Esophagus muscularis mucosa (tissue), 4 donors: ENCODE results near the gene CBFB. TPM values are rescaled to one million over a fixed set of nuclear protein-coding genes. Genes with fewer than 3 reads are reported as not detected.

ENCODE experiments used
- DNase-seq: peaks from one replicate; pipeline ENCODE4 v3.0.0-alpha.2; 2017; ENCODE audit errors: extremely low spot score
- H3K27ac ChIP-seq, 4 donors: fragments of 200-600 bp; sonication (generic); replicated peaks in 1 of 4; 1 replicate in 3 of 4; 2 replicates in 1 of 4; pipeline ENCODE4 v1.5.1; 2016 to 2019; ENCODE audit warnings: mild to moderate bottlenecking in 1 of 4
- H3K27me3 ChIP-seq, 4 donors: fragments of 200-600 bp; sonication (generic); one replicate each; pipeline versions ENCODE4 v1.5.1 to v1.6.0; 2016 to 2019
- H3K36me3 ChIP-seq, 4 donors: fragments of 200-600 bp; sonication (generic); one replicate each; pipeline ENCODE4 v1.5.1; 2016 to 2019
- H3K4me1 ChIP-seq, 4 donors: fragments of 200-600 bp; sonication (generic); one replicate each; pipeline ENCODE4 v1.5.1; 2016 to 2019
- H3K4me3 ChIP-seq, 4 donors: fragments of 200-600 bp; sonication (generic); 1 replicate in 2 of 4; 2 replicates in 2 of 4; pipeline ENCODE4 v1.5.1; 2016 to 2019; ENCODE audit warnings: mild to moderate bottlenecking in 4 of 4, moderate library complexity in 1 of 4
- H3K9me3 ChIP-seq, 4 donors: fragments of 200-600 bp; sonication (generic); 1 replicate in 3 of 4; 2 replicates in 1 of 4; pipeline ENCODE4 v1.5.1; 2016 to 2019
- CTCF ChIP-seq, 3 experiments: fragments of 200-600 bp in 2 of 3; fragments of 450-650 bp in 1 of 3; sonication (generic) in 2 of 3; IDR thresholded peaks; one replicate each; pipeline ENCODE4 v1.5.1; 2017 to 2019; ENCODE audit warnings: antibody characterized with exemption in 3 of 3, mild to moderate bottlenecking in 2 of 3, moderate library complexity in 1 of 3
- EP300 ChIP-seq: sonication (generic); formaldehyde crosslinking; IDR thresholded peaks from one replicate; pipeline ENCODE4 v1.6.1; 2017; ENCODE audit warnings: antibody characterized with exemption
- POLR2A ChIP-seq: fragments of 450-650 bp; IDR thresholded peaks from one replicate; pipeline ENCODE4 v1.6.1; 2017; ENCODE audit warnings: antibody characterized with exemption, moderate library complexity, mild to moderate bottlenecking, low read depth
- POLR2AphosphoS5 ChIP-seq, 2 donors: sonication (generic); formaldehyde crosslinking; IDR thresholded peaks; one replicate each; pipeline ENCODE4 v1.6.1; 2017; ENCODE audit warnings: antibody characterized with exemption in 2 of 2
- WGBS: methylation state at CpG from one replicate; pipeline ENCODE4 v1.1.5; 2018; 5-methylcytosine and 5-hydroxymethylcytosine counted together
- intact Hi-C: fragments of 100-400 bp; cut with DNase I; formaldehyde crosslinking; loops from one replicate; pipeline ENCODE4 v1.15.1; 2023
- total RNA-seq, 4 donors: library from RNA; depleted of rRNA; stranded (reverse); fragments of >200 nt; gene quantifications; one replicate each; pipeline versions ENCODE4 v1.1.0 to v1.2.1, GENCODE V29; 2016

The CBFB gene
- total RNA-seq, 4 donors from 2014 or later: 20.6 to 39.8 (median 30.6) TPM

- Histone ChIP-seq H3K9me3 (no peaks in the 10 kb centered on the region), H3K27ac (no peak overlapping the region), H3K4me1 (peaks cover 15 to 25% (median 20%) of the 10 kb centered on the region in 4 donors), H3K36me3 (no peaks in the 10 kb centered on the region), H3K4me3 (no peak overlapping the region), H3K27me3 (no peaks in the 10 kb centered on the region)
- no peak for DNase-seq
- intact Hi-C loops: loop anchor here (5.0 kb wide), 1 partner anchor 140 kb away; the partner anchor contains the start of genes FBXL8 and TRADD
- TF ChIP-seq EP300 (no peak), POLR2A (no peak), POLR2AphosphoS5 (IDR thresholded peaks at IDR 0.05) (no peak), CTCF (IDR thresholded peaks at IDR 0.05) (no peak)
- WGBS: 88% methylated on average over 4 of the region's 4 CpGs
Measured at GRCh38 chr16:67017421-67017750, 11.6 kb upstream of the CBFB start.

GRCh38 chr16:67017810-67018488, 11.0 kb upstream of the CBFB start:
- Histone ChIP-seq H3K4me3 (no peak overlapping the region), H3K36me3 (no peaks in the 10 kb centered on the region), H3K4me1 (peaks cover 18 to 24% (median 20%) of the 10 kb centered on the region in 4 donors), H3K27ac (no peak overlapping the region), H3K27me3 (no peaks in the 10 kb centered on the region), H3K9me3 (no peaks in the 10 kb centered on the region)
- no peak for DNase-seq
- TF ChIP-seq POLR2AphosphoS5 (IDR thresholded peaks at IDR 0.05) (no peak), EP300 (no peak), CTCF (IDR thresholded peaks at IDR 0.05) (peak; percentile 42 to 68 (median 66)), POLR2A (no peak)
- intact Hi-C loops: loop anchor here (5.0 kb wide), 1 partner anchor 139 kb away; the partner anchor contains the start of genes FBXL8 and TRADD
- WGBS: 30% methylated on average over 4 of the region's 6 CpGs

- TF ChIP-seq POLR2A (no peak), CTCF (IDR thresholded peaks at IDR 0.05) (no peak), POLR2AphosphoS5 (IDR thresholded peaks at IDR 0.05) (no peak), EP300 (no peak)
- H3K9me3 ChIP-seq: no peaks in the 10 kb centered on the region
- H3K27ac ChIP-seq: no peak overlapping the region
- H3K4me1 ChIP-seq: peaks cover 7 to 12% (median 9%) of the 10 kb centered on the region in 4 donors
- H3K4me3 ChIP-seq: no peak overlapping the region
- H3K27me3 ChIP-seq: no peaks in the 10 kb centered on the region
- no peak for DNase-seq
- H3K36me3 ChIP-seq: no peaks in the 10 kb centered on the region
- intact Hi-C loops: loop anchor here (5.0 kb wide), 1 partner anchor 138 kb away; the partner anchor contains the start of genes FBXL8 and TRADD
- WGBS: 90% methylated on average over 8 of the region's 8 CpGs
Measured at GRCh38 chr16:67019171-67019570, 9.8 kb upstream of the CBFB start.

GRCh38 chr16:67021321-67021720, 7.6 kb upstream of the CBFB start:
- TF ChIP-seq POLR2A (no peak), CTCF (IDR thresholded peaks at IDR 0.05) (no peak), POLR2AphosphoS5 (IDR thresholded peaks at IDR 0.05) (no peak), EP300 (no peak)
- intact Hi-C loops: no loop called here
- Histone ChIP-seq H3K4me3 (no peak overlapping the region), H3K27me3 (no peaks in the 10 kb centered on the region), H3K36me3 (no peaks in the 10 kb centered on the region), H3K4me1 (peaks cover 0 to 3% (median 0%) of the 10 kb centered on the region in 4 donors), H3K9me3 (no peaks in the 10 kb centered on the region), H3K27ac (no peak overlapping the region)
- 89% methylated on average over 3 of the region's 3 CpGs for WGBS
- no peak for DNase-seq
